PC-3 (cell line): ENCODE measurements around the gene IL3.

Source experiments
- CTCF ChIP-seq: fragments of 300-600 bp; sonication (generic); conservative IDR thresholded peaks from 2 replicates; pipeline ENCODE4 v1.5.1; 2017; ENCODE audit warnings: antibody characterized with exemption, low read depth, mild to moderate bottlenecking, low read length
- EZH2phosphoT487 ChIP-seq: fragments of 300-600 bp; sonication (generic); IDR thresholded peaks from 2 replicates; pipeline ENCODE4 v1.6.1; 2018; ENCODE audit warnings: mild to moderate bottlenecking, antibody characterized with exemption, low read length, borderline replicate concordance

GRCh38 chr5:132050661-132051552, 9.5 kb upstream of the IL3 start:
- TF ChIP-seq CTCF (no peak), EZH2phosphoT487 (no peak)
